HEK293 (cell line): ENCODE data around the gene PPP6R3.

Experiments
- CTCF ChIA-PET: fragments of 350-600 bp; formaldehyde crosslinking; extraction: SDS; loops from one replicate; lab custom pipeline; 2021; ENCODE audit warnings: antibody characterized with exemption; lab: Yijun Ruan, JAX
- POLR2A ChIA-PET: fragments of 300-600 bp; formaldehyde crosslinking; extraction: SDS; loops from one replicate; lab custom pipeline; 2020; ENCODE audit warnings: antibody characterized with exemption, inconsistent platforms; lab: Yijun Ruan, JAX
- H3K27ac ChIP-seq: fragments of 200-500 bp; sonication (Bioruptor generic); 2 replicates; pipeline ENCODE4 v1.5.1; 2014; ENCODE audit warnings: low read depth, low read length, control low read depth, inconsistent platforms; ENCODE audit errors: extremely low read depth
- H3K36me3 ChIP-seq, 2 experiments: fragments of 200-500 bp in 1 of 2; sonication (Bioruptor generic) in 1 of 2; 1 replicate in 1 of 2; 2 replicates in 1 of 2; pipeline ENCODE4 v1.5.1; 2014 to 2017; ENCODE audit warnings: inconsistent platforms in 2 of 2, low read length in 2 of 2; ENCODE audit not compliant: control insufficient read depth in 2 of 2, insufficient read depth in 1 of 2
- H3K4me1 ChIP-seq: fragments of 200-500 bp; sonication (Bioruptor generic); 2 replicates; pipeline ENCODE4 v1.5.1; 2014; ENCODE audit warnings: mild to moderate bottlenecking, low read length, inconsistent platforms; ENCODE audit not compliant: control insufficient read depth, insufficient read depth
- H3K4me3 ChIP-seq: 2 replicates; pipeline ENCODE4 v1.5.1; 2011; ENCODE audit warnings: low read depth, mild to moderate bottlenecking, control low read depth, low read length, moderate library complexity
- H3K9me3 ChIP-seq: fragments of 200-500 bp; sonication (Bioruptor generic); 2 replicates; pipeline ENCODE4 v1.5.1; 2014; ENCODE audit warnings: low read depth, low read length, inconsistent platforms; ENCODE audit not compliant: control insufficient read depth, insufficient read depth
- BCL11A ChIP-seq: fragments of 450-650 bp; formaldehyde crosslinking; IDR thresholded peaks from 2 replicates; pipeline ENCODE4 v1.5.1; 2016; ENCODE audit warnings: low read depth, missing biosample characterization, missing genetic modification characterization
- BCL11B ChIP-seq: fragments of 450-650 bp; formaldehyde crosslinking; IDR thresholded peaks from 2 replicates; pipeline ENCODE4 v1.5.1; 2016; ENCODE audit warnings: low read depth, missing biosample characterization, missing genetic modification characterization
- EGR2 ChIP-seq: fragments of 450-650 bp; formaldehyde crosslinking; IDR thresholded peaks from 2 replicates; pipeline ENCODE4 v1.5.1; 2016; ENCODE audit warnings: low read depth, missing biosample characterization, missing genetic modification characterization
- FEZF1 ChIP-seq: fragments of 450-650 bp; formaldehyde crosslinking; IDR thresholded peaks from 2 replicates; pipeline ENCODE4 v1.5.1; 2016; ENCODE audit warnings: missing biosample characterization, missing genetic modification characterization
- HOXC10 ChIP-seq: sonication (generic); formaldehyde crosslinking; IDR thresholded peaks from 2 replicates; pipeline ENCODE4 v1.8.1; 2023; ENCODE audit warnings: mild to moderate bottlenecking, missing genetic modification reagents
- HOXD13 ChIP-seq: sonication (generic); formaldehyde crosslinking; IDR thresholded peaks from 2 replicates; pipeline ENCODE4 v1.8.0; 2022; ENCODE audit warnings: missing genetic modification reagents, borderline replicate concordance
- KLF7 ChIP-seq: fragments of 450-650 bp; formaldehyde crosslinking; IDR thresholded peaks from 2 replicates; pipeline ENCODE4 v1.5.1; 2016; ENCODE audit warnings: missing biosample characterization, missing genetic modification characterization, borderline replicate concordance
- SCRT1 ChIP-seq: fragments of 450-650 bp; formaldehyde crosslinking; IDR thresholded peaks from 2 replicates; pipeline ENCODE4 v1.5.1; 2016; ENCODE audit warnings: missing biosample characterization, missing genetic modification characterization, borderline replicate concordance
- SCRT2 ChIP-seq: fragments of 450-650 bp; formaldehyde crosslinking; IDR thresholded peaks from 2 replicates; pipeline ENCODE4 v1.5.1; 2016; ENCODE audit warnings: missing biosample characterization, missing genetic modification characterization
- SP2 ChIP-seq: fragments of 450-650 bp; formaldehyde crosslinking; IDR thresholded peaks from 2 replicates; pipeline ENCODE4 v1.5.1; 2016; ENCODE audit warnings: missing biosample characterization, missing genetic modification characterization
- YY2 ChIP-seq: fragments of 450-650 bp; formaldehyde crosslinking; IDR thresholded peaks from 2 replicates; pipeline ENCODE4 v1.5.1; 2016; ENCODE audit warnings: missing biosample characterization, missing genetic modification characterization
- ZBTB17 ChIP-seq: fragments of 450-650 bp; formaldehyde crosslinking; IDR thresholded peaks from 2 replicates; pipeline ENCODE4 v1.5.1; 2016; ENCODE audit warnings: missing biosample characterization, missing genetic modification characterization
- ZNF121 ChIP-seq: fragments of 450-650 bp; formaldehyde crosslinking; IDR thresholded peaks from 2 replicates; pipeline ENCODE4 v1.5.1; 2016; ENCODE audit warnings: missing biosample characterization, missing genetic modification characterization
- ZNF138 ChIP-seq: fragments of 450-650 bp; formaldehyde crosslinking; IDR thresholded peaks from 2 replicates; pipeline ENCODE4 v1.5.1; 2016; ENCODE audit warnings: missing biosample characterization, missing genetic modification characterization, borderline replicate concordance
- ZNF16 ChIP-seq: fragments of 450-650 bp; formaldehyde crosslinking; IDR thresholded peaks from 2 replicates; pipeline ENCODE4 v1.5.1; 2016; ENCODE audit warnings: low read depth, missing biosample characterization, missing genetic modification characterization
- ZNF169 ChIP-seq: fragments of 450-650 bp; formaldehyde crosslinking; IDR thresholded peaks from 2 replicates; pipeline ENCODE4 v1.5.1; 2016; ENCODE audit warnings: missing biosample characterization, missing genetic modification characterization
- ZNF174 ChIP-seq: fragments of 450-650 bp; formaldehyde crosslinking; IDR thresholded peaks from 2 replicates; pipeline ENCODE4 v1.5.0; 2017; ENCODE audit warnings: missing biosample characterization, mild to moderate bottlenecking, missing genetic modification characterization
- ZNF221 ChIP-seq: fragments of 450-650 bp; formaldehyde crosslinking; IDR thresholded peaks from 2 replicates; pipeline ENCODE4 v1.5.1; 2017; ENCODE audit warnings: missing biosample characterization, missing genetic modification characterization, borderline replicate concordance
- ZNF335 ChIP-seq: fragments of 450-650 bp; formaldehyde crosslinking; conservative IDR thresholded peaks from 2 replicates; pipeline ENCODE4 v1.5.1; 2016; ENCODE audit warnings: missing biosample characterization, missing genetic modification characterization
- ZNF37A ChIP-seq: fragments of 450-650 bp; IDR thresholded peaks from 2 replicates; pipeline ENCODE4 v1.5.1; 2018; ENCODE audit warnings: missing biosample characterization, missing genetic modification characterization
- ZNF473 ChIP-seq: fragments of 450-650 bp; formaldehyde crosslinking; IDR thresholded peaks from 2 replicates; pipeline ENCODE4 v1.5.1; 2017; ENCODE audit warnings: missing biosample characterization, missing genetic modification characterization
- ZNF548 ChIP-seq: fragments of 450-650 bp; formaldehyde crosslinking; IDR thresholded peaks from 2 replicates; pipeline ENCODE4 v1.5.1; 2016; ENCODE audit warnings: missing biosample characterization, missing genetic modification characterization
- ZNF571 ChIP-seq: fragments of 450-650 bp; formaldehyde crosslinking; IDR thresholded peaks from 2 replicates; pipeline ENCODE4 v1.5.0; 2017; ENCODE audit warnings: missing biosample characterization, missing genetic modification characterization
- ZNF701 ChIP-seq: fragments of 450-650 bp; formaldehyde crosslinking; IDR thresholded peaks from 2 replicates; pipeline ENCODE4 v1.5.1; 2016; ENCODE audit warnings: missing biosample characterization, missing genetic modification characterization
- ZNF768 ChIP-seq: fragments of 450-650 bp; formaldehyde crosslinking; IDR thresholded peaks from 2 replicates; pipeline ENCODE4 v1.5.1; 2018; ENCODE audit warnings: missing biosample characterization, mild to moderate bottlenecking, missing genetic modification characterization
- ZNF777 ChIP-seq: fragments of 450-650 bp; formaldehyde crosslinking; IDR thresholded peaks from 2 replicates; pipeline ENCODE4 v1.5.1; 2017; ENCODE audit warnings: missing biosample characterization, missing genetic modification characterization, borderline replicate concordance
- ZNF785 ChIP-seq: fragments of 450-650 bp; formaldehyde crosslinking; IDR thresholded peaks from 2 replicates; pipeline ENCODE4 v1.5.1; 2016; ENCODE audit warnings: missing biosample characterization, missing genetic modification characterization
- ZNF843 ChIP-seq: fragments of 450-650 bp; formaldehyde crosslinking; IDR thresholded peaks from 2 replicates; pipeline ENCODE4 v1.5.1; 2016; ENCODE audit warnings: missing biosample characterization, missing genetic modification characterization
- TF ChIP-seq, protein P1 (sequence below): fragments of 450-650 bp; formaldehyde crosslinking; optimal IDR thresholded peaks from 2 replicates; pipeline ENCODE3; 2016; ENCODE audit warnings: missing biosample characterization, mild to moderate bottlenecking, missing genetic modification characterization

PPP6R3 gene

DNA sequence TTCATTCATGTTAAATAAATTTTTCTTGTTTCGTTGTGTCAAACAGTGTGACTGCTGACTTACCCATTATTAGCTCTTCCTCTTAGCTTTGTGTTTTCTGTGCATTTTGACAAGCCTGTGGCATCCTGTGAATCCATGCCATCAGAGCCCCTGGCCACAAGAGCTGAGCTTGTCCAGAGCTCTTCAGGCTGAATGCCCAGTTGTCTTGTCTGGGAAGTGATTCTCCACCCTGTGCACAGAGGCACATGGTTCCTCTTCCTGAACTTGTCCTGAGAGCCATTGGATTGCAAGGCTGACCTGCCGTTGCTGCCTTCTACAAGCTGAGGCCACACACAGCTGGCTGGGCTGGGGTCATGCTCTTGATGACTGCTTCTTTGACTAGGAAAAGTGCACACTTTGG, 64.1 kb downstream of the PPP6R3 start:
- Histone ChIP-seq H3K4me3 (no peak overlapping the region), H3K36me3 (peaks cover 0 to 80% of the 10 kb centered on the region in 2 experiments; a peak in 2 of 3 replicates), H3K27ac (no peak overlapping the region), H3K9me3 (no peaks in the 10 kb centered on the region), H3K4me1 (no peaks in the 10 kb centered on the region)
- CTCF ChIA-PET = interaction anchor here (0.6 to 1.8 kb wide), 2 partner anchors 15 to 18 kb away, joined by 3 to 7 read pairs; no protein-coding TSS in a partner anchor
- POLR2A ChIA-PET = interaction anchor here (1.6 kb wide), 1 partner anchor 64 kb away, joined by 5 read pairs; the partner anchor contains the start of gene PPP6R3
- TF ChIP-seq ZNF16 = no peak
- no peak for TF ChIP-seq ZNF169 (tag by site-specific recombination)
- TF ChIP-seq EGR2 = no peak
- no peak for TF ChIP-seq ZNF777 (tag by site-specific recombination)
- no peak for TF ChIP-seq ZNF221 (tag by site-specific recombination)
- no peak for TF ChIP-seq ZNF571
- no peak for TF ChIP-seq ZNF174 (tag by site-specific recombination)
- no peak for TF ChIP-seq BCL11B (tag by site-specific recombination)
- TF ChIP-seq, protein P1, sequence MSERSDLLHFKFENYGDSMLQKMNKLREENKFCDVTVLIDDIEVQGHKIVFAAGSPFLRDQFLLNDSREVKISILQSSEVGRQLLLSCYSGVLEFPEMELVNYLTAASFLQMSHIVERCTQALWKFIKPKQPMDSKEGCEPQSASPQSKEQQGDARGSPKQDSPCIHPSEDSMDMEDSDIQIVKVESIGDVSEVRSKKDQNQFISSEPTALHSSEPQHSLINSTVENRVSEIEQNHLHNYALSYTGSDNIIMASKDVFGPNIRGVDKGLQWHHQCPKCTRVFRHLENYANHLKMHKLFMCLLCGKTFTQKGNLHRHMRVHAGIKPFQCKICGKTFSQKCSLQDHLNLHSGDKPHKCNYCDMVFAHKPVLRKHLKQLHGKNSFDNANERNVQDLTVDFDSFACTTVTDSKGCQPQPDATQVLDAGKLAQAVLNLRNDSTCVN (tag by site-specific recombination) = no peak
- no peak for TF ChIP-seq ZNF843 (tag by site-specific recombination)
- no peak for TF ChIP-seq ZNF701 (tag by site-specific recombination)
- no peak for TF ChIP-seq ZBTB17
- no peak for TF ChIP-seq HOXD13 (CRISPR knock-in tag)
- no peak for TF ChIP-seq ZNF335
- no peak for TF ChIP-seq ZNF548
- TF ChIP-seq HOXC10 (CRISPR knock-in tag) = no peak
- TF ChIP-seq BCL11A (tag by site-specific recombination) = no peak
- TF ChIP-seq SP2 (tag by site-specific recombination) = no peak
- no peak for TF ChIP-seq ZNF785 (tag by site-specific recombination)
- no peak for TF ChIP-seq FEZF1 (tag by site-specific recombination)

DNA sequence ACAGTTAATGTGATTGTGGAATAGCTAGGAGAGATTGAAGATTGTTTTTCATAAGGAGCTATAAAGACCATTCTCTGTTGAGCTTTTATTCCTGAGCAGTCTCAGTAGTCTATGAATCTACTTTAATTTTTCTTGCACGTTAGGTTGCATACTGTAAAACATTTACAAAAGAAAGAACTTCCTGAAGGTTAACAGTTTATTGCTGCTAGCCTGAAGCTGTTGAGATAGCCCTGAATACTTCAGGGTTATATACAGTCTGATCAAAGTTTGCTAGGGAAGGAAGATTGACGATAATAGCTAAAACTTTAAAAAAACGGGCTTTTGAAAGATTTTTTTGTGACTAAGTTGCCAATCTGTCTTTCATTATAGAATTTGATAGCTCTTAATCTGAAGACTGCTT, 64.8 kb downstream of the PPP6R3 start:
- H3K4me3 ChIP-seq = no peak overlapping the region
- H3K9me3 ChIP-seq = no peaks in the 10 kb centered on the region
- TF ChIP-seq FEZF1 (tag by site-specific recombination) (no peak), ZNF121 (tag by site-specific recombination) (no peak)
- no peaks in the 10 kb centered on the region for H3K4me1 ChIP-seq
- ChIA-PET POLR2A (no interaction called here), CTCF (interaction anchor here (0.6 to 1.8 kb wide), 4 partner anchors 16 to 345 kb away, joined by 3 to 7 read pairs (median 3); no protein-coding TSS in a partner anchor)
- peaks cover 0 to 75% of the 10 kb centered on the region in 2 experiments; a peak in 2 of 3 replicates for H3K36me3 ChIP-seq
- no peak overlapping the region for H3K27ac ChIP-seq

DNA sequence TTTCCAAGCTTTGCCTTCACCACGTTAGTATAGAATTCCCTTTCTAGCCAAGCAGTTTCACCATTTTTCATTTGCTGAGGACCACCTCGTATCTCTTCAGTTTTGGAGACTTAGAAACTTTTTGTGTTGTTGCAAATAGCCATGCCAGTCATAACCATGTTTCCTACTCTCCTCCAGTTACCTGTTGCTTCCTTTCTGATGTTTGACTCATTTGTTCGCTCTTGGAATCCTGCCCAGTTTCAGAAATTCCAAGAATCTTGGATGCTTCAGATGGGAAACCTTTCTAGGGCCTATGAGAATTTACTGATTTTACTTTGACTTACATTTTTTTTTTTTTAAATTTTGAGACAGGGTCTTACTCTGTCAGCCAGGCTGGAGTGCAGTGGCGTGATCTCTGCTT, 65.4 kb downstream of the PPP6R3 start:
- H3K4me3 ChIP-seq = no peak overlapping the region
- no peaks in the 10 kb centered on the region for H3K9me3 ChIP-seq
- CTCF ChIA-PET = interaction anchor here (0.9 to 1.8 kb wide), 2 partner anchors 20 to 49 kb away, joined by 3 to 7 read pairs; no protein-coding TSS in a partner anchor
- POLR2A ChIA-PET = no interaction called here
- H3K27ac ChIP-seq = no peak overlapping the region
- peaks cover 0 to 70% of the 10 kb centered on the region in 2 experiments; a peak in 2 of 3 replicates for H3K36me3 ChIP-seq
- peak; percentile 42; the same call in 1 of the 2 replicates for TF ChIP-seq SCRT1 (tag by site-specific recombination)
- no peak for TF ChIP-seq FEZF1 (tag by site-specific recombination)
- peak; percentile 92 for TF ChIP-seq SCRT2 (tag by site-specific recombination)
- TF ChIP-seq ZNF768 (tag by site-specific recombination) = no peak
- no peak for TF ChIP-seq ZNF37A
- TF ChIP-seq KLF7 (tag by site-specific recombination) = no peak
- TF ChIP-seq YY2 (tag by site-specific recombination) = no peak
- TF ChIP-seq ZNF138 (tag by site-specific recombination) = no peak
- TF ChIP-seq ZNF473 (tag by site-specific recombination) = no peak
- H3K4me1 ChIP-seq = no peaks in the 10 kb centered on the region
